NCI-H1694 (cell line): ENCODE data around the gene URM1.

Experiments
- DNase-seq: peaks from one replicate; lab custom pipeline; 2025; lab: John Stamatoyannopoulos, UW

The URM1 gene

DNA sequence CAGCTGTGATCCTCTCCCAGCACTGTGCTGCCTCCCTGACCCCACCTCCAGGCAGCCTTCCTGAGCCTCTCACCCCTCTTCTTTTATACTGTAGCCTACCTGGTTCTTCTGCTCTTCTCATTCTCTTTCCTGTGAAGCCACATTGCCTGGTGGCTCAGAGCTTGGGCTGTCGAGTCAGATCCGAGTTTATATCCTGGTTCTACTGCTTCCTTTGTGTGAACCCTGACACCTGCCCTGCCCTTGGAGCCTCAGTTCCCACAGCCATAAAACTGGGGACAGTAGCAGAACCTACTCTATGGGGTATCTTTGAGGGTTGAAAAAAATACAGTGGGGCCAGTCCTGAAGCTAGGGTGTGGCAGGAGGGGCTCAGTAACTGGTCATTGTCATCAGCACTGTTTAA is 22.0 kb upstream of the URM1 start:
- DNase-seq, result no peak

DNA sequence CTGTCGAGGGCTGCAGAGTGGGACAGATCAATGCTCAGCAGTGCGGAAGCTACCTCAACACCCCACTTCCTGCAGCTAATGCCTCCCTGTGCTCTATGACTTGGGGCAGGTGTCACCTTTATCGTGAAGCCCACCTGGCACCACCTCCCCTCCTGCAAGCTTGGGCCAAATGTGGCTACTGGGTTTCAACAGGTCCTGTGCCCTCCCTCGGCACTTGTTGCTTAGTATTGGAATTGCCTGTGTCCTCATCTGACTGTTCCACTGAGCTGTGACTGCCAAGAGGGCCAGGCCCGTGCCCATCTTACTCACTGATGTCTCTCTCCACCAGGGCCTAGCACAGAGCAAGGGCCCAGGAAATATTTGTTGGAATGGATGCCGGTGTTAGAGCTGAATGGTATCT is 21.4 kb upstream of the URM1 start:
- DNase-seq, result no peak

DNA sequence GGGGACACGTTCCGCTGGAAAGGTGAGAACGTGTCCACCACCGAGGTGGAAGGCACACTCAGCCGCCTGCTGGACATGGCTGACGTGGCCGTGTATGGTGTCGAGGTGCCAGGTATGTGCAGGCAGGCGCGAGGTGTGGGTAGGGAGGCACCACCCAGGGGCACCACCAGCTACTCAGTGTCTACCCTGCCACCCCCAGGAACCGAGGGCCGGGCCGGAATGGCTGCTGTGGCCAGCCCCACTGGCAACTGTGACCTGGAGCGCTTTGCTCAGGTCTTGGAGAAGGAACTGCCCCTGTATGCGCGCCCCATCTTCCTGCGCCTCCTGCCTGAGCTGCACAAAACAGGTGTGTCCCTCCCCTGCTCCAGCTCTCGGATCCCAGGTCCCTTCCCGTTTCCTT is 15.7 kb upstream of the URM1 start:
- no peak for DNase-seq

DNA sequence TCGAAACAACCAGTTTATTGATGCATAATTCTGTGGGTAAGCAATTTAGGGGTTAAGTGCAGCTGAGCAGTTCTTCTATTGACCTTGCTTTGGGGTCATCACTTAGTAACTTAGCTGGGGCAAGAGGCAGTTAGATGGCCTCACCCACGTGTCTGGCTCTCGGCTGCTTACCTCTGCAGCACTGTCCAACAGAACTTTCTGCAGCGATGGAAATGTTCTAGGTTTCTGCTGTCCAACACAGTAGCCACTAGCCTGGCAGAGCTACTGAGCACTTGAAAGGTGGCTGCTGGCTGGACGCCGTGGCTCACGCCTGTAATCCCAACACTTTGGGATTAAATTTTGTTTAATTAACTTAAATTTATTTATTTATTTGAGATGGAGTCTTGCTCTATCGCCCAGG is 13.1 kb upstream of the URM1 start:
- DNase-seq, result no peak

DNA sequence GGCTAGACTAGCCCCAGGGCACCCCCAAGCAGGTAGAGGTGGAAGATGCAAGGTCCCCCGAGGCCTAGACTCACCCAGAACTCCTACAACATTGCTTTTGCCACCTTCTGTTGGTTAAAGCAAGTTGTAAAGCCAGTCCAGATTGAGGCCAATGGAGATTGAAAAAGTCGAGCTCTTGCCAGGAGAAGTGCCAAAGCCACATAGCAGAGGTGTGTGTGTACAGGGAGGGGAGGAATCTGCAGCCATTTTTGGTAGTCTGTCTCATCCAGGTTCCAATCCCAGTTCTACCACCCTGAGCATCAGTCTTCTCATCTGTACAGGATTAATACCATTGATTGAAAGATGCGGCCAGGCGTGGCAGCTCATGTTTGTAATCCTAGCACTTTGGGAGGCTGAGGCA is 12.3 kb upstream of the URM1 start:
- DNase-seq, result no peak

DNA sequence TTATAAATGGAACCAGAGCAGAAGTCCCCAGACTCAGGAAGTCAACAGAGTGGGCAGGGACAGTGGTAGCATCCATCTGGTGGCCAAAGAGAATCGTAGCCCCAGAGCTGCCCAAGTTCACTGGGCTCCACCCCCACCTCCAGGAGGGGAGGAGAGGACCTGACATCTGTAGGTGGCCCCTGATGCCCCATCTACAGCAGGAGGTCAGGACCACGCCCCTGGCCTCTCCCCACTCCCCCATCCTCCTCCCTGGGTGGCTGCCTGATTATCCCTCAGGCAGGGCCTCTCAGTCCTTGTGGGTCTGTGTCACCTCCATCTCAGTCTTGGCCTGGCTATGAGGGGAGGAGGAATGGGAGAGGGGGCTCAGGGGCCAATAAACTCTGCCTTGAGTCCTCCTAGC is 10.3 kb upstream of the URM1 start:
- DNase-seq, result no peak

DNA sequence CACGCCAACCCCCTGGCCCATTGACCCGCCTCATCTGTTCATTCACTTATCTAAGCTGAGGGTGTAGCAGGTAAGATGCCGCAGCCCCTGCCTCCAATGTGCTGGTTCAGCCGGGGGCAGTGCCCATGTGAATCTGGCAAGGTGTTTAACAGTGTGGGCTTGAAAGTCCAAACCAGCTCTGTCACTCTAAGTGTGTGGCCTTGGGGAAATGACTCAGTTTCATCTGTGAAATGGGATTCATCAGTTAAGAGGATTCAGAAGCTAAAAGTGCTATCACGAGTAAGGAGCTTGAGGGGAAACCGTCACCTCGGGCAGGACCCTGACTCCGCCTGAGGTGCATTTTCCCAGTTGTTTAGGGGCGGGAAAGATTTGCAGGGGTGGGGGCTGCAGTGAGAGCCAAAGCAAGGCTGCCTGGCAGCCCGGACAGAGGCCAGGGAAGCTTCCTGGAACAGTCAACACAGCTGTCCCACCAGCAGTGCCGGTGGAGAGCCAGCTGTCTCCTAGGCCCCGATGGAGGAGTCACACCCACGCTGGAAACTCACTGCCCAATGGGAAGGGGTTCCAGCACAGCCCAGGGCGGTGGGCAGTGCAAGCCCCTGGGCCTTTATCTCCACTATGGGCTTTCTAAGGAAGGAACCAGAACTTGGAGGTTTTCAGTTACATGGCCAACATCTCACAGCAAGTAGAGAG is 9.7 kb upstream of the URM1 start:
- DNase-seq, result peak; percentile 45

DNA sequence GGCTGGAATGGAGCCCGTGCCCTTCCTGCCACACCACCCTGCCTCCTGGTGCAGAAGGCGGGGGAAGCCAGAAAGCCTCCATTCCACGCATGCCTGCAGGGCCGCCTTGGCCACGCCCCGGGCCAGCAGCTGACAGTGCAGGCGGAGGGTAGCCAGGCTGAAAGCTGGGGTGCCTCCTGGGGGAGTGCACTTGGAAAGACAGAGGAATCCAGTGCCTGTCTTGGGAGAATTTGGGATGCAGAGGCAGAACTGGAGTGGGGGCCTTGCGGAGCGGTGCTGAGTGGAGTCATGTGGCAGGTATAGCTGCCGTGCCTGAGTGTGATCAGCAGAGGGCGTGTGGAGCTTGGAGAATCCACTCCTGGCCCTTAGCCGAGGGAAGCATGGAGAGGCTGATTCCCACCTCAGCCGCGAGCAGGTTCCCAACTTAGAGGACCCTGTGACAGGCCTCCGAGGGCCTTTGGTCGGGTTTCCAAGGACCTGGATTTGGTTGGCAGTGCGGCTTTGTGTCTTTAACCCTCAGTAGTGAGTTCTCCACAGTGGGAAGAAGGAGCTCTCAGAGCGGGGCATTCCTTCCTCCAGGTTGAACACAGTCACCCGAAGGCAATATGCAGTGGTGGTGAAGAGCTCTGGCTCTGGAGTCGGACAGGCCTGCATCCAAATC is 9.1 kb upstream of the URM1 start:
- peak; percentile 80 for DNase-seq

DNA sequence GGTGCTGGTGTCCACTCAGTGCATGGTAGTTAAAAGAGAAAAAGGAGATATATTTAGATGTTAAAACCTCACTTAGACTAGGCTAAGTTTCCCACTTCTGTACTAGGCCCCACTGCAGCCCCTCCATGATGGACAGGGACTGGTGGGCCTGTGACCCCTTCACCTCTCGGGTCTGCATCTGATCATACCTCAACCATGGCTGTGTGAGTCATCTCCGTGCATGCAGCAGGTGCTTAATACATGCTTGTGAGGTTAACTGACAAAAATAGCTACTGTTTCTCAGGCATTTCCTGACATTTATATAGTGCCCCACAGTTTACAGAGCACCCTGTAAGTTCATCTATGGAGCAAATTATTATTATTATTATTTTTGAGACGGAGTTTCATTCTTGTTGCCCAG is 8.4 kb upstream of the URM1 start:
- DNase-seq, result no peak

DNA sequence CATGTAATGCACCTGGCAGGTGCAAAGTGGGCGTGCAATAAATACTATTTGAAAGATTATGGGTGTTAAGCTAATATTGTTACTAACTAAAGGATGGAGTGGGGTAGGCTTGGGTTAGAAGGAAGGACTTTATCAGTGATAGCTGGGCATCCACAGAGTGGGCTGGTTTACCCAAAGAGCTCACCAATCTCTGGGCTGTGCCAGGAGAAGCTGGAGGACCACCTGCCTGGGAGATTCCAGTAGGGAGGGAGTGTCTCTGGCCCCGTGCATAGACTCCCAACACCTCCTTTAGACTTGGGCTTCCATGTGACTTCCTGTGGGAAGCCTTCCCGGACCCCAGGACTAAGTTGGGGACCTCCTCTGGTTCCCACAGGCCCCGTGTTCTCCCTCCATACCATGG is 5.6 kb upstream of the URM1 start:
- DNase-seq, result no peak

DNA sequence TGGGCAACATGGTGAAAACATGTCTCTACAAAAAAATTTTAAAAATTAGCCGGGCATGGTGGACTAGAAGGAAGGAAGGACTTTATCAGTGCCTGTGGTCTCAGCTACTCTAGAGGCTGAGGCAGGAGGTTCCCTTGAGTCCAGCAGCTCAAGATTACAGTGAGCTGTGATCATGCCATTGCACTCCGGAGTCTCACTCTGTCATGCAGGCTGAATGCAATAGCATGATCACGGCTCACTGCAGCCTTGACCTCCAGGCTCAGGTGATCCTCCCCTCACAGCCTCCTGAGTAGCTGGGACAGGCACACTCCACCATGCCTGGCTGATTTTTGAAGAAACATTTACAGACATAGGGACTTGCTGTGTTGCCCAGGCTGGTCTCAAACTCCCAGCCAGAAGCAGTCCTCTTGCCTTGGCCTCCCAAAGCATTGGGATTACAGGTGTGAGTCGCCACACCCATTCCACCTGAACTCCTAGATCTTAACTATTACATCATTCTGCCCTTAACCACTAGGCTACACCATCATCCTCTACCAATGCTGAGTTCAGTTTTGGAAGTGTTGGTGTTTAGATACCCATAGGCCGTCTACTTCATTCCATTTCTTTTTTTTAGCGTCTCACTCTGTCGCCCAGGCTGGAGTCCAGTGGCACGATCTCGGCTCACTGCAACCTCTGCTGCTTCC is 2.0 kb upstream of the URM1 start:
- DNase-seq, result no peak

DNA sequence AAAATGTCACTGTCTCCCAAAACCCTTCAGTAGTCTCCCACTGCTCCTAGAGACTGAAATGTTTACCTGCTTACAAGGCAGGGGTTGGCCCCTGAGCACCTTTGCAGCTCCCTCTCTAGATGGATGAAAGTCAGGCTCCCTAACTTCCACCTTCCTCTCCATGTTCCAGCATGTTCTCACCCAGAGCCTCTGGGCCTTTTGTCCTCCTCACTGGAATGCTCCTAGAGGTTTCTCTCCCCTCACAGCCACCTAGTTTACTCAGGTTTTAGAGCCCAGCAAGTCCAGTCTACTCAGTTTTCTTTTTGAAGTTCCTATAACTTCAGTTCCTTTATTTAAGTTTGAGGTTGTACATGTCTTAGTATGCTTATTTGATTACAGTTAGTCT is 815 bp upstream of the URM1 start:
- no peak for DNase-seq

DNA sequence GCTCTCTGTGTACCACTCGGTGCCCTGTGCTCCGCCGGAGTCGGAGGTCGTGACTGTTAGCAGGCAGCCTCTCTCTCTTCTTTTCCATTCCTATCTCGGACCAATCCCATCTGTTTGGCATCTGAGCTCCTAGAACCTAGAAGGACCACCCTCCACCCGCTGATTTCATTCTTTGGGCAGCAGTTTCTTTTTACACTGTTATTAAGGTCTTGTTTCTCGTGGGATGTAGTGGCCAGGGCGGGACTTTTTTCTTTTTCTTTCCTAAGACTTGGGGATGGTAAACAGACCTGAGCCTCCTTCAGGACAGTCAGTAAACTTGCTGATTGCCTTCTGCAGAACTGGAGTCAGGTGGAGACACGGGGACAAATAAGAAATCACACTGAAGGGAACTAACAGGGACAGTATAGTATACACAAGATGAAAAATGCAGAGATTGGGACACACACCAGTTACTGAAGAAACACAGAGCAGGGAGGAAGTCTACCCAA is 500 bp downstream of the URM1 start:
- DNase-seq, result no peak

DNA sequence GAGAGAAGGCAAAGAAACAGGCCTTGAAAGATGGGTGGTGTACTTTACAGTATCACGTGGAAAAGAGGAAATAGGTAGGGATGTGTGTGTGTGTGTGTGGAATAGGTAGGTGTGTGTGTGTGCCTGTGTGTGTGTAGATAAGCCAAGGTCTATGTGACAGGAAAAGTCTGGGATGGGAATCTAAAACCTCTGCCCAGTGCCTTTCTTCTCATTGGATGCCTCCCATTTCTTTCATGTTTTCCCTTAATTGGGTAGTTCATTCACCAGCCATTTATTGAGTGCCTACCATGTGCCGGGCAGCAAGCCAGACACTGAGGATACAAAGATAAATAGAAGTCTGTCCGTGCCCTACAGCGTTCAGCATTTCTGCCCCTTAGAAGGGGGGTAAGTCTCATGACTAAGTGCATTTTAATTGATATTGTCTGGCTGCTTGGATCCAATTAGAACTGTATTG is 1.0 kb downstream of the URM1 start:
- DNase-seq, result no peak

DNA sequence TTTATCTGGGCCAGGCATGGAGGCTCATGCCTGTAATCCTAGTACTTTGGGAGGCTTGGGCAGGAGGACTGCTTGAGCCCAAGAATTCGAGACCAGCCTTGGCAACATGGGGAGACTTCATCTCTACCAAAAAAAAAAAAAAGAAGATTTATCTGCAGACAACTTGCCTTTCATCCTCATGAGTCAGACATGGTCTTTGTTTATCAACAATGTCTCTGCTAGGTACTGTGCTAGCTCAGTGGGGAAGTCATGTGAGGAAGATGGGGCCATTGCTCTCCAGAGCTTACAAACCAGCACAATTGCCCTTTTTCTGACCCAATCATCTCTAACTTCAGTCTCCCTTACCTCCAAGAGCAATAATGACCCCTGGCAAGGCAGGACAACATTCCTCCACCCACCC is 1.6 kb downstream of the URM1 start:
- DNase-seq, result no peak

DNA sequence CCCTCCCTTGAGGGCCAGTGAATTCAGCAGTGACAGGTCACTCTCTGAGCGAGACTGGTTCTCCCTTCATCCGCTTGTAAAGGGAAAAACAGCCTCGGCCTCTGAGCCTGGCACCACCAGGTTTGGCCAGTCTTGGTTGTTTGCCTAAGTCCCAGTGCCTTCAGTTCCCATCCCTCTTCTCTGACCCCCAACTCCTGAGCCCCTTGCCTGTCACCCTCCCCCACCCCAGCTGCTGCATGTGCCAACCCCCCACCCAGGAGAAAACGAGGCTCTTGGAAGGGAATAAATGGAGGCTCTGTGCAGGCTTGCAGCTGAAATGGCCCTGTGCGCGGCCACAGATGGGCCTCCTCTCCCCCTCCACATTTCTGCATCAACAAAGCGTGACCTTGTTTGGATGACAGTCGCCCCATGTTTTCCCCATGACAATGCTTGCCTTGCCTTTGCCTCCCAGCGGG is 3.1 kb downstream of the URM1 start:
- DNase-seq, result no peak

DNA sequence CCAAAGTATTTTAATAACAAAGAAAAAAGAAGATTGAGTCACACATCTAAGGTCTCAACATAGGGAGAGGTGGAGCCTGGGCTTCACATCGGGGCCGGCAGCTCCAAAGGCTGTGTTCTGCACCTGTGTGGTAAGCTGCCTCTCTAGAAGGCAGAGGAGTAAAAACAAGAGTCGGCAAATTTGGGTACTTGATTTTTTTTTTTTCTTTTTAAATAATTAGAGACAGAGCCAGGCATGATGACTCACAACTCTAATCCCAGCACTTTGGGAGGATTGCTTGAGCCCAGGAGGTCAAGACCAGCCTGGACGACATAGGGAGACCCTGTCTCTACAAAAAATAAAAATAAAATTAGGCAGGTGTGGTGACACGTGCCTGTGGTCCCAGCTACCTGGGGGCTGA is 4.7 kb downstream of the URM1 start:
- no peak for DNase-seq

DNA sequence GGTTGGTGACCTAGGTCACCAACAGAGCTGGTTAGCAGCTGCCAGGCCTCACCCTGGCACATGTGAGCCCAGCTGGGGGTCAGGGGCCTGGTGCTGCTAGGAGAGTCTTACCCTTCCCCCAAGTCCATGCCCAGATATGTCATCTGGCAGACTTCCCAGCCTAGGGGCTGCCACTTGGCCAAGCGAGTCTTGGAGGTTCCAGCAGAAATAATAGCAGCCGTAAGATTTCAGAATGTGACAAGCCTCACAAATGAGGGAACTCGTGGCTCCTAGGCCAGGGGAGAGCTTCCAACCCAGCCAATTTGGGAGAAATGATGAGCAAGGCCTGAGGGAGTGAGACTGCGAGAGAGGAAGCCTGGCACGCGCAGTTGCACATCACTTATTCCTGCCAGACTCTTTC is 11.1 kb downstream of the URM1 start:
- DNase-seq, result no peak

DNA sequence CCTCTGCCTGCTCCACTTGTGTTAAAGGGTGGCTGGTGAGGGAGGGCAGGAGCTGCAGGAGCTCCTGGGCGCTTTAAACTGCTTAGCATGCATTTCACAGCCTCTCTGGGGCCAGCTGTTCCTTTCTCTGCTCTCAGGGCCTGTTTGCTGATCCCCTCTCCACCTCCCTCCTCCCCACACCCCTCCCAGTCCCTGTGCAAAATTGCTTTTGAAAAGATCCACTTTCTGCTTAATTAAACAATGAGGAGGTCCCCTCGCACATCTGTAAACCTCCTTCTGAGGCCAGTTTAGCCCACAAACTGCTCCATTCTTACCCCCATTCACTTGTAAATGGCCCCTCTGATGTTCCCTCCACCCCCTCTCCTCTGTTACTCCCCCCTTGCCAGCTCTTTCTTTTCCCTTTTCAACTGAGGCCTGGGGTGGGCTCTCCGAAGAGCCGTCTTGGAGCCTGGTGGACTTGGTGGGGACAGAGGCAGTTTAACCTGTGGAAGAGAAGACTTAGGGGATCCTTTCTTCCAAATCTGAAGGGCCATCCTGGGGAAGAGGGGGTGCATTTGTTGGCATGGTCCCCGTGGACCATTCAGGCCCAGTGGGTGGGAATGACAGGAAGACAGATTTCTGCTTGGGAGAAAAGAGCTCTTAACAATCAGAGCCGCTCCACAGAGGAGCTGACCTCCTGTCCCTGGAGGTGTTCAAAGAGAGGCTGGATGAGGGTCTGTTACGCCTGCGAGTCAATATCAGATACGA is 12.0 kb downstream of the URM1 start:
- peak; percentile 28 for DNase-seq

DNA sequence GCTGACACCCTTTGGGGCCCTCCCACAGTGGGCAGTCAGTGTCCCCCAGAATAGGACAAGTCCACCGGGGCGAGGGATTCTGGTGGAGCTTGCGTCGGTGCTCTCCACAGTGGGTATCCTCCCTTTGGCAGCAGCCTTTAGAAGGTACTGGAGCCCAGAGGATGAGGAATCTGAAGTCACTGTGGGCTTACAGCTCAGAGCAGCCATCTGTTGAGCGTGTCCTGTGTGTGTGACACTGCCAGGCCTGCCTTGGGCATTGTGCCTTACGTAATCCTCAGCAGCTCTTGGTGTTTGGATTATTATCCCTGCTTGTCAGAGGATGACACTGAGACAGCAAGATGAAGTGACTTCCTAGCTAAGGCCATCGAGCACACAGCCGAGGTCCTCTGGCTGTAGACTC is 12.6 kb downstream of the URM1 start:
- DNase-seq, result no peak

DNA sequence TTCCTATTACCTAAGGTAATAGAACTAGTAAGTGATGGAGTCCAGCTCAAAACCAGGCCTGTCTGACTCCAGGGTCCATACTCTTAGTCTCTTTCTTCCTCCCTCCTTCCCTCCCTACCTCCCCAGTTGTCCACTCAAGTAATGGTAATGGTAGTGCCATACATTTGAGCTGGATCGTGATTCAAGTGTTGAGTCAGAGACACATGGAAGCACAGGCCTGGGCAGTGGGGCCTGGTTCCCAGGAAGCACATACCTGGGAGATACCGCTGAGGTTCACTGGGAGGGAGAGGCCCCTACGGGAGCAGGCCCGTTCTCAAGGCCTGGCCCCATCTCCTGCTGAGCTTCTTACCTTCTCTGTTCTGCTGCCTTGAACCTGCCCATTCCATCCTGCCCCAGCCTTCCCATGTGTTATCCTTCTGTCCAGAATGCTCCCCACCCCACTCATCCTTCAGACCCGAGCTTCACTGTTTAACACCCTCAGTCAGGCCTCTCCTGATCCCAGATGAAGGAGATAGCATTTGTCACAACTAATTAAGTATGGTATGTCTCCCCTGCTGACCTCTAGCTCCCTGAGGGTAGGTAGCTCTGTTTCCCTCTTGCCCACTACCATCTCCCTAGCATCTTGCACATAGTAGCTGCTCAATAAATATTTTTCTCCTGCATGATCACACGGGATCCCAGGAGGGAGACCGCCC is 13.8 kb downstream of the URM1 start:
- no peak for DNase-seq
